Panc1 (cell line): ENCODE data around the gene ATXN10.

Experiments
- POLR2AphosphoS5 ChIP-seq: IDR thresholded peaks from 2 replicates; pipeline ENCODE4 v1.6.1; 2012; ENCODE audit warnings: mild to moderate bottlenecking, low read depth, low read length, moderate library complexity
- SIN3A ChIP-seq: IDR thresholded peaks from 2 replicates; pipeline ENCODE4 v1.6.1; 2012; ENCODE audit warnings: low read depth, mild to moderate bottlenecking, low read length, moderate library complexity, borderline replicate concordance; ENCODE audit not compliant: insufficient read depth
- TCF7L2 ChIP-seq: IDR thresholded peaks from 2 replicates; pipeline ENCODE4 v1.6.1; 2011; ENCODE audit warnings: mild to moderate bottlenecking, low read depth, low read length, inconsistent platforms
- TF ChIP-seq, protein P1 (sequence below): fragments of 450-650 bp; IDR thresholded peaks from 2 replicates; pipeline ENCODE4 v1.5.1; 2017; ENCODE audit warnings: mild to moderate bottlenecking
- TF ChIP-seq, protein P2 (sequence below), 2 experiments: IDR thresholded peaks; 2 replicates each; pipeline ENCODE4 v1.6.1; 2011 to 2012; ENCODE audit warnings: low read depth in 2 of 2, control low read depth in 1 of 2, low read length in 1 of 2, mild to moderate bottlenecking in 1 of 2, moderate library complexity in 1 of 2; ENCODE audit not compliant: insufficient read depth in 1 of 2

GRCh38 chr22:45680932-45681700 lies 9.5 kb downstream of the ATXN10 start:
- TF ChIP-seq, protein P1, sequence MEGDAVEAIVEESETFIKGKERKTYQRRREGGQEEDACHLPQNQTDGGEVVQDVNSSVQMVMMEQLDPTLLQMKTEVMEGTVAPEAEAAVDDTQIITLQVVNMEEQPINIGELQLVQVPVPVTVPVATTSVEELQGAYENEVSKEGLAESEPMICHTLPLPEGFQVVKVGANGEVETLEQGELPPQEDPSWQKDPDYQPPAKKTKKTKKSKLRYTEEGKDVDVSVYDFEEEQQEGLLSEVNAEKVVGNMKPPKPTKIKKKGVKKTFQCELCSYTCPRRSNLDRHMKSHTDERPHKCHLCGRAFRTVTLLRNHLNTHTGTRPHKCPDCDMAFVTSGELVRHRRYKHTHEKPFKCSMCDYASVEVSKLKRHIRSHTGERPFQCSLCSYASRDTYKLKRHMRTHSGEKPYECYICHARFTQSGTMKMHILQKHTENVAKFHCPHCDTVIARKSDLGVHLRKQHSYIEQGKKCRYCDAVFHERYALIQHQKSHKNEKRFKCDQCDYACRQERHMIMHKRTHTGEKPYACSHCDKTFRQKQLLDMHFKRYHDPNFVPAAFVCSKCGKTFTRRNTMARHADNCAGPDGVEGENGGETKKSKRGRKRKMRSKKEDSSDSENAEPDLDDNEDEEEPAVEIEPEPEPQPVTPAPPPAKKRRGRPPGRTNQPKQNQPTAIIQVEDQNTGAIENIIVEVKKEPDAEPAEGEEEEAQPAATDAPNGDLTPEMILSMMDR = no peak
- TF ChIP-seq POLR2AphosphoS5 (no peak), SIN3A (no peak), TCF7L2 (peak; percentile 33; the same call in 1 of the 2 replicates)
- TF ChIP-seq, protein P2, sequence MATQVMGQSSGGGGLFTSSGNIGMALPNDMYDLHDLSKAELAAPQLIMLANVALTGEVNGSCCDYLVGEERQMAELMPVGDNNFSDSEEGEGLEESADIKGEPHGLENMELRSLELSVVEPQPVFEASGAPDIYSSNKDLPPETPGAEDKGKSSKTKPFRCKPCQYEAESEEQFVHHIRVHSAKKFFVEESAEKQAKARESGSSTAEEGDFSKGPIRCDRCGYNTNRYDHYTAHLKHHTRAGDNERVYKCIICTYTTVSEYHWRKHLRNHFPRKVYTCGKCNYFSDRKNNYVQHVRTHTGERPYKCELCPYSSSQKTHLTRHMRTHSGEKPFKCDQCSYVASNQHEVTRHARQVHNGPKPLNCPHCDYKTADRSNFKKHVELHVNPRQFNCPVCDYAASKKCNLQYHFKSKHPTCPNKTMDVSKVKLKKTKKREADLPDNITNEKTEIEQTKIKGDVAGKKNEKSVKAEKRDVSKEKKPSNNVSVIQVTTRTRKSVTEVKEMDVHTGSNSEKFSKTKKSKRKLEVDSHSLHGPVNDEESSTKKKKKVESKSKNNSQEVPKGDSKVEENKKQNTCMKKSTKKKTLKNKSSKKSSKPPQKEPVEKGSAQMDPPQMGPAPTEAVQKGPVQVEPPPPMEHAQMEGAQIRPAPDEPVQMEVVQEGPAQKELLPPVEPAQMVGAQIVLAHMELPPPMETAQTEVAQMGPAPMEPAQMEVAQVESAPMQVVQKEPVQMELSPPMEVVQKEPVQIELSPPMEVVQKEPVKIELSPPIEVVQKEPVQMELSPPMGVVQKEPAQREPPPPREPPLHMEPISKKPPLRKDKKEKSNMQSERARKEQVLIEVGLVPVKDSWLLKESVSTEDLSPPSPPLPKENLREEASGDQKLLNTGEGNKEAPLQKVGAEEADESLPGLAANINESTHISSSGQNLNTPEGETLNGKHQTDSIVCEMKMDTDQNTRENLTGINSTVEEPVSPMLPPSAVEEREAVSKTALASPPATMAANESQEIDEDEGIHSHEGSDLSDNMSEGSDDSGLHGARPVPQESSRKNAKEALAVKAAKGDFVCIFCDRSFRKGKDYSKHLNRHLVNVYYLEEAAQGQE (IDR thresholded peaks at IDR 0.05; ENCODE audit: insufficient read depth in 1 of 2, low read depth in 2 of 2, low read length in 1 of 2) = no peak
